HG03066 (cell line): ENCODE data around the gene EARS2.
"Not testable (repeated sequence)": the region's sequence is repeated elsewhere in the genome, so short reads cannot be mapped to it uniquely, and the experiment has no call there.

Experiments used
- ATAC-seq: cut with Tn5 transposase; IDR thresholded peaks from one replicate; pipeline ENCODE4 v1.9.1; 2021; ENCODE audit warnings: low read depth; ENCODE audit not compliant: unreplicated experiment

The EARS2 gene

DNA sequence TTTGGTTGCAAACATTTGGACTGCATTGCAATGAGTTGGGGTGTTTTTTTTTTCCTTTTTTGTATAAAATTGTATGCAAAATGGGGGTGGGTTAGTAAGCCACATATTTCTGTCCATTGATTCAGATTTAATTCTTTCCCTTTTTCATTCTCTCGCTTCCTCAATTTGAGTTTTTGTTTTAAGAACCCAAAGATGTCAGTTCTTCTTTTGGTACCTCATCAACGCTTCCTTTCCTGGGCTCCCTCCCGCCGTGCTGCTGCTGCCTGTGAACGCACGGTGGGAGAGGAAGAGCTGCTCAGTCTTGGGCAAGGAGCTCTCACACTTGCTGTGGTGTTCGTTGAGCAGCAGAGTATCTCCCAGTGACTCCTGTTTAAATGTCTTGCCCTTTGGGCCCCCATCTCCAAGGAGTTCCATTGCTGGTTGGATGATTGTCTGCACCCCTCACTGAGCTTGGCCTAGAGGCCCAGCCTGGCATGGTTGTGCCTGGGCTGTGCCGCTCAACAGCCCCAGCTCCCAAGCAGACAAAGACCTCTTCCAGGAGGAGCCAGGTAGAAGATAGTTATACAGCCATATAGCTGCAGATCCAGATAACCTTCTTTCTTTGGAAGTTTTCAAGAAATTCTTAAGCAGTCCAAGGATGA, 14.0 kb upstream of the EARS2 start:
- no peak for ATAC-seq

DNA sequence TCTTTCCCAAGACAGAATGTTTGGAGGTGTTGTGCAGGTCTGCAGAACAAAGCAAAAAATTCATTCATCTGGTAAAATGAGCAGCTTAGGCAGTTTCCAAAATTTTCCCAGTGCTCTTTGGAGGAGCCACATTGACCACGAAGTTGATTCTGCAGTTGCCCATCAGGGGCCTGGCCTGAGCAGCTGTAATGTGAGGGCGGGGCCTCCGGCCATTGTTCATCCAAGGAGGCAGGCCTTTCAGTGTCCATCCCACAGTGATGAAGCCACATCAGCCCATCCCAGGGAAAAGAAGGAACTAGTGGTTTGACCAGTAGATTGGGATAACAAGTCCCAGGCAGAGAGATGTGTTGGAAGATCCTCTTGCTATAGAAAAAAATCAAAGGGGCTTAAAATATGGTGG, 10.5 kb upstream of the EARS2 start:
- no peak for ATAC-seq

DNA sequence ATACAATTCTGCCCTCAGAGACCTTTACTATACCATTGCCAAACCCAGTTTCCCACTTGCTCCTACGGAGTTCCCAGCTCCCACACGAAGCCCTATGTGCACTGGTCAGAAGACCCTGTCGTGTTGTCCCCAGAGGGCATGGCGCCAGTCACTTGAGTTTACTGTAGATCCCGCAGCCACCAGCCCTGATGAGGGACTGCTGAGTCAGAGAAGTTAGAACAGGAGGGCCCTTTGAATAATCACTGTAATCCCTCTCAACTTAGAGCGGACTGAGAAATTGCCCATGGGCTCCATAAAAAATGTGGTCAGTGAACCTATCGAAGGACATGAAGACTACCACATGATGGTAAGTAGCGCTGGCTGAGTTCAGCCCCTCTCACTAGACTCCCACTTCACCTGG, 9.6 kb upstream of the EARS2 start:
- no peak for ATAC-seq

DNA sequence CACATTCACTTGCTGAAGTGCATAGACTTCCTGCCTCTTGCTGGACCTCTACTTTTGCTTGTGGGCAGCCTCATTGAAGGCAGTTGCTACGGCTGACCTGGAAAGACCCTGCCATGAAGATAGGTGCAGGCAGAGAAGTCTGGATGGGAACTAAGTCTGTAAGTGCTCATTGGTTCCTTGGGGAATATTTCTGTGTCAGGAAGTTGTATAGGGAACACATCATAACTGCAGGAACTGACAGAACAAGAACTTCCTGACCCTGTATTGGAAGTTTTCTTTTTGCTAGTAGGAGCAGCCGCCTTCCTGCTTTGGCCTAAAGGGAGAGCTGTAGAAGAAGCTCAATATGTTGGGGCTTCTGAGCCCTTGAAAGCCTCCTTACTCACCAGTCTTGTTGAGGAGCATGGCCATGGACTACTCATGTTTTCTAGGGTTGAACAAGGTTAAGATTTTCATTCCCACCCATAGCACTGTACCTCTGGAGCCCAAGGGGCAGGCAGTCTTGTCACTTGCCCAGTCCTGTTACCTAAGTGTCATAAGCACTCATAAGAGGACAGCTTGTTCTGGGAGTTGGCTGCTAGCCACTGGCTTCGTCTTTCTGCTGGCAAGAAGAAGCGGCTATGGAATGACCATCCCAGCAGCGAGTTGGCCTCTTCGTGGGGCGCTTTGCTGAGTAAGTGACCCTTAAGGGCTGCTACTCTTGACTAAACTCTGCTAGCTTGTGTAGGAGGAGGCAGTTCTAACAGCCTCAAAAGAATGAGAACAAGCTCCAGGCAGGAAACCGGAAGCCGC, 7.6 kb upstream of the EARS2 start:
- ATAC-seq, result no peak

DNA sequence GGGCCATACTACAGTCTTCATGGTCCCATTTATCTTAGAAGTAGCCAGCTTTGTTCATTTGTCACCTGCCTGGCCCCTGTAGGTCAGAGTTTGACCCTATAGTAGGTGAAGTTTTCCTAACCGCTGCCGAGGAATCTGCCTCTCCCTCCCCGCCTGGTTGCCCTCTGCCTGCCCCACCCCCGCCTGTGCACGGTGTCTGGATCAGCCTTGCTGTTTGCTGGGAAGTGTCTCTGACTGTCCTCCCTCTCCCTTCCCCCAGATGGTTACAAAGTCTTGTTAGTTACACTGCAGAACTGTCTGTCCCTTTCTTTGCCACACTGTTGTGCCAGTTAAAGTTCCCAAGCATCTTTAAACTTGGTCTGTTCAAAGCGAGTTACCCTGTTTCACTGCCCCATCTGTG, 6.0 kb upstream of the EARS2 start:
- ATAC-seq, result no peak

DNA sequence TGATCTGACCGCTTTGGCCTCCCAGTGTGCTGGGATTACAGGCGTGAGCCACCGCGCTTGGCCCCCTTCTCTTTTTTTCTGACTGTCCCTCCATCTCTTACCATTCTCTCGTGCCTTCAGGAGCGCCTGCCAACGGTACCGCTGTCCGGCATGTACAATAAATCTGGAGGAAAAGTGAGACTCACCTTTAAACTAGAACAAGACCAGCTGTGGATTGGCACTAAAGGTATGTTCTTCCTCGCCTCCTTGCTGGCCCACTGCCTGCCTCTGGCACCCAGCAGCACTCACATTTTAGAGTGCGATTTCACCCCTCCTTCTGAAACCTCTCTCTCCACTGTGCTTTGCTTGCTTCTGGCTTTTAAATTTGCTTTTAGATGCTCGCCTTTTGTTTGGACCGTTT, 5.4 kb upstream of the EARS2 start:
- ATAC-seq, result no peak

DNA sequence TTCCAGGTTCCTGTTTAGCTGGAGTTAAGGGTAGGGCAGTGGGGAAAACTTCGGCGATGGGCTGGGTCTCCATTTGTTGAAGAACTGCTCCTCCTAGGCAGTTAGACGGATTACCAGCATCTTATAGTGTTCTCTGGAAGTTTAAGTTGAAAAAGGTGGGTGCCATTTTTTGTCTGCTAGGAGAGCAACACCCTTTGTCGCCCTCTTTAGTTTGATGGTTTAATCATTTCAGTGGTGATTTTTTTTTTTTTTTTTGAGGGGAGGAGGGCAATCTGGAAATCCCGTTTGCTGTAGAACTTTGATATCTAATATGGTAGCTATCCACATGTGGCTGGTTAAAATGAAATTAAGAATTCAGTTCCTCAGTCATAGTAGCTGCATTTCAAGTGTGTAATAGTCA, 4.4 kb upstream of the EARS2 start:
- no peak for ATAC-seq

DNA sequence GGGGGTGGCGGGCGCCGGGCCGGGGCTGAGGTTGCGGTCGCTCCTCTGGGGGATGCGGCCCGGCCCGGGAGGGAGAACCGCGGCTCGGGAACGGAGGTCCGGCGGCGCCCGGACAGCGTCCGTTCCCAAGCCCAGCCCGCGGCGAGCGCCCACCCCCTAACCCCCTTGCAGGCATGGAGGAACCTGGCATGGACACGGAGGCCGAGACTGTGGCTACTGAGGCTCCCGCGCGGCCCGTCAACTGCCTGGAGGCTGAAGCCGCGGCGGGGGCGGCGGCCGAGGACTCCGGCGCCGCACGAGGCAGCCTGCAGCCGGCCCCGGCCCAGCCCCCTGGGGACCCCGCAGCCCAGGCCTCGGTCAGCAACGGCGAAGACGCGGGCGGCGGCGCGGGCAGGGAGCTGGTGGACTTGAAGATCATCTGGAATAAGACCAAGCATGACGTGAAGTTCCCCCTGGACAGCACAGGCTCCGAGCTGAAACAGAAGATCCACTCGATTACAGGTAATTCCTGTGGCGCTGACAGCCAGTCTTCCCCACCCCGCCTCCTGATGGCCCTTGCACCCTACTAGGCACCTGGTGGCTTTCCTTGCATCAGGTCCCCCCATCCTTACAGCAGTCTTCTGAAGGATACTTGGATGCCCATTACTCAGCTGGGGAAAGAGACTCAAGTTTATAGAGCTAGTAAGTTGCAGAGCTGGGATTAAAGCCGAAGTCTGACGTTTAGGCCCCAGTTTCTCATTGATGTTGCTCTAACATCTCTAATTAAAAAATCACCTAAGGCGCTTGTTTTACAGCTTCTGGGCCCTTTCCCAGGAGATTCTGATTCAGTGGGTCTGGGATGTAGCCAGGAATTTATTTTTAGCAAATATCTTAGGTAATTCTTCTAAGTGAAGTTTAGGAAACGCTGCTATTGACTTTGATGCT, 891 bp upstream of the EARS2 start:
- no peak for ATAC-seq

DNA sequence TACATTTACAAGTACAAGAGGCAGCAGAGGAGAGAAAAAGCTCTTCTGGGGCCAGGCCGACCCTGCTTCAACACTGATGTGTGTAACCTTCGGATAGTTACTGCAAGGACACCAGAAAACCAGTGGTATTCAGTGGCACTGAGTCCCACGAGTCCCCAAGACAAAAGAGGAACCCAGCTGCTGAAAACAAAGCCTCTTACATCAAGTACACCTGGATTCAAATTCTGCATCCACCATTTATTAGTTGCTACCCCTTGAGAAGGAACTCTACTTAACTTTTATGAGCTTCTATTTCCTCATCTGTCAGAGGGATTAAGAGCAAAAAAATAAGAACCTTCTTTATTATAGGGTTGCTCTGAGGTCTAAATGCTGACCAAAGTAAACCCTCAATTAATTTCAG, 2.6 kb downstream of the EARS2 start:
- ATAC-seq, result no peak

DNA sequence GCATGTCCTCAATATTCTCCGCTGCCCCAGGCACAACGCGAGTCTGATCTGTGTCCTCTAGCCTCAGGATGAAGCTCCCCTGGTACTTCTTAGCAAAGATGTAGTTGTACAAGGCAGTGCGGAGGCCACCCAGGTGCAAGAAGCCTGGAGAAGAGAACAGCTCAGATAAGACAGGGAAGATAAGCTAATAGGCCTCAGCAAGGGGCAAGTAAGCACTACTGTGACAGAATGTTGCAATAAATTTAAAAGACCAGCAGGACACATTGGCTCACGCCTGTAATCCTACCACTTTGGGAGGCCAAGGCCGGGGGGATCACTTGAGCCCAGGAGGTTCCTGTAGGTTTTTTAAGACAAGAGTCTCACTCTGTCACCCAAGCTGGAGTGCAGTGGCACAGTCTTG, 5.0 kb downstream of the EARS2 start:
- ATAC-seq, result no peak

DNA sequence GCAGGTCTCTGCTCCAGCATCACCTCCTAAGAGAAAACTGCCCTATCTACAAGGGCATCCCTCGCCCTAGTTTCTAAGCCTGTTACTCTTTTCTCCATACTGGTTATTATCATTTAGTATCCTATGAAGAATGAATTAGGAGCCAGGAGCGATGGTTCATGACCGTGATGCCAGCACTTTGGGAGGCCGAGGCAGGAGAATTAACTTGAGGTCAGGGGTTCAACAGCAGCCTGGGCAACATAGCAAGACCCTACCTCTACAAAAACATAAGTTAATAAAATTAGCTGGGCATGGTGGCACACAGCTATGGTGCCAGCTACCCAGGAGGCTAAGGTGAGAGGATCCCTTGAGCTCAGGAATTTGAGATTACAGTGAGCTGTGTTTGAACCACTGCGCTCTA, 7.2 kb downstream of the EARS2 start:
- no peak for ATAC-seq

DNA sequence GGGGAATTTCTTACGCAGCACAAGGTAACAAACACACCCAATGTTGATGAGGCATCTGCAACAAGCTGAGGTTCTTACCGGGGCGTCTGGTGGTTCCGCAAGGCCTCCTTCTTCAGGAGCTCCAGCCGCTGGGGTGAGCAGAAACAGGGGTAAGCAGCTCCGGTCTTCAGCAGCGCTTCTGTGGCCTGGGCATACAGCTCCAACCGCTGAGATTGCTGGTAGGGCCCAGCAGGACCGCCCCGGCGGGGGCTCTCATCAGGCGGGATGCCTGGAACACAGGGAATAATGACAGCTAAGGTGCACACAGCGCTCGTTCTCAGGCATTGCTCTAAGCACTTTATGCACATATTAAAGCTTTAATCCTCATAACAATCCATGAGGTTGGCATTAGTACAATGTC, 12.7 kb downstream of the EARS2 start:
- no peak for ATAC-seq

DNA sequence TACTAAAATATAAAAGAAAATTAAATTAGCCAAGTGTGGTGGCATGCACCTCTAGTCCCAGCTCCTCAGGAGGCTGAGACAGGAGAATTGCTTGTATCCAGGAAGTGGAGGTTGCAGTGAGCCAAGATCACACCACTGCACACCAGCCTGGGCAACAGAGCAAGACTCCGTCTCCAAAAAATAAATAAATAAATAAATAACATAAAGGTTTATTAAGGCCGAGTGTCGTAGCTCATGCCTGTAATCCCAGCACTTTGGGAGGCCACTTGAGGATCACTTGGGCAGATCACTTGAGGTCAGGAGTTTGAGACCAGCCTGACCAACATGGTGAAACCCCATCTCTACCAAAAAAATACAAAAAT, 16.4 kb downstream of the EARS2 start:
- ATAC-seq, result not testable (repeated sequence)

DNA sequence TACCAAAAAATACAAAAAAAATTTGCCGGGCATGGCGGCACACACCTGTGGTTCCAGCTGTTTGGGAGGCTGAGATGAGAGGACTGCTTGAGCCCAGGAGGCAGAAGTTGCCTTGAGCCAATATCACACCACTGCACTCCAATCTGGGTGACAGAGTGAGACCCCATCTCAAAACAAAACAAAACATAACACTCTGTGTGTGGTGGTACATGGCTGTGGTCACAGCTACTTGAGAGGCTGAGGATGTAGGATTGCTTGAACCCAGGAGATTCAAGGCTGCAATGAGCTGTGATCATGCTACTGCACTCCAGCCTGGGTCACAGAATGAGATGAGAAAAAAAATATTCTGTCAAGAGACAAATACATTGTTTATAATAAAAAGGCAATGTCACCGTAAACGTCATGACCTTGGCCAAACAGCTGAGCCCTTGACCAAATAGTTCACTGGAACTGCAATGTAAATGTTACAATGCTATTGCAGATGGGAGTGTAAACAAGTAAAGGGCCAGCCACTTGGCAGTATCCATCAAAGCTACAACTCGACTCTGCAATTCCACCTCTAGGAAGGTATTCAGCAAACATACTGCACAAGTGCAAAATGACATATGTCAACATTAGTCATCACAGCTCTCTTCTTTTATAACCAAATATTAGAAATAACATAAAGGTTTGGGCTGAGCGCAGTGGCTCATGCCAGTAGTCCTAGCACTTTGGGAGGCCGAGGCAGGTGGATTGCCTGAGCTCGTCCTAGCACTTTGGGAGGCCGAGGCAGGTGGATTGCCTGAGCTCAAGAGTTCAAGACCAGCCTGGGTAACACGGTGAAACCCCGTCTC, 16.9 kb downstream of the EARS2 start:
- ATAC-seq, result no peak

DNA sequence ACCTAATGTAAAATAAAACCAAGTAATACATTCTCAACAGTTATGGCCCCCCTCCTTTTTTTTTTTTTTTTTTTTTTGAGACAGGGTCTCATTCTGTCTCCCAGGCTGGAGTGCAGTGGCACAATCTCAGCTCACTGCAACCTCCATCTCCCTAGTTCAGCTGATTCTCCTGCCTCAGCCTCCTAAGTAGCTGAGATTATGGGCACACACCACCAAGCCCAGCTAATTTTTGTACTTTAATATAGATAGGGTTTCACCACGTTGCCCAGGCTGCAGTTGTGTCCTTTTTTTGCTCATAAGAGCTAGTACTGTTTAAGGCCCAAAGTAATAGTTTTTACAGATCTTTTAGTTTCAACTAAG, 18.3 kb downstream of the EARS2 start:
- ATAC-seq, result no peak

DNA sequence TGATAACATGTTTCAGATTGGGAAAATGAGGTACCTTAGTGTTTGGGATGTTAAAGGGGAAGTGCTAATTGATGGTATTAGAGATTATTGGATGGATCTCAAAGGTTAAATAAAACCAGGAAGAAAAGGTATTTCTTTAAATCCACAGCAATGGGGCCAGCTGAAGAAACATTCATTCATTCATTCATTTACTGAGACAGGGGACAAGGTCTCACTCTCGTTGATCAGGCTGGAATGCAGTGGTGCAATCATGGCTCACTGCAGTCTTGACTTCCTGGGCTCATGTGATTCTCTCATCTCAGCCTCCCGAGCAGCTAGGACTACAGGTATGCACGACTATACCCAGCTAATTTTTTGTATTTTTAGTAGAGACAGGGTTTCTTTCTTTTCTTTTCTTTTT, 19.8 kb downstream of the EARS2 start:
- no peak for ATAC-seq

DNA sequence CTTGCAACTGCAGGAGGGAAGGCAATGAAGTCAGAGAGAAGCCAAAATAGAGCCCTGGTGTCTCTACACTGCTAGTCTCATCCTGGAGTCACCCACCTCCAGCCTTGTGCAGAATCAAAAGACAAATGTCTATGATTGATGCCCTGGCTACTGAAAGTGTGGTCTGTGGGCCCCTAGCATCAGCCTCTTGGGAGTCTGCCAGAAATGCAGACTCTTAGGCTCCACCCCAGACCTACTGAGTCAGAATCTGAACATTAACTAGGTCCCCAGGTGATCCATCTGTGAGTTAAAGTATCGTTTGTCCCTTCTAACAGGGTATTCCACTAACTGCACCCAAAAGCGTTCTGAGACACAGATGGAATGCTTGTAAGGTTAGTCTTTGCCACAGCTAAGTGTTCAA, 21.2 kb downstream of the EARS2 start:
- no peak for ATAC-seq

DNA sequence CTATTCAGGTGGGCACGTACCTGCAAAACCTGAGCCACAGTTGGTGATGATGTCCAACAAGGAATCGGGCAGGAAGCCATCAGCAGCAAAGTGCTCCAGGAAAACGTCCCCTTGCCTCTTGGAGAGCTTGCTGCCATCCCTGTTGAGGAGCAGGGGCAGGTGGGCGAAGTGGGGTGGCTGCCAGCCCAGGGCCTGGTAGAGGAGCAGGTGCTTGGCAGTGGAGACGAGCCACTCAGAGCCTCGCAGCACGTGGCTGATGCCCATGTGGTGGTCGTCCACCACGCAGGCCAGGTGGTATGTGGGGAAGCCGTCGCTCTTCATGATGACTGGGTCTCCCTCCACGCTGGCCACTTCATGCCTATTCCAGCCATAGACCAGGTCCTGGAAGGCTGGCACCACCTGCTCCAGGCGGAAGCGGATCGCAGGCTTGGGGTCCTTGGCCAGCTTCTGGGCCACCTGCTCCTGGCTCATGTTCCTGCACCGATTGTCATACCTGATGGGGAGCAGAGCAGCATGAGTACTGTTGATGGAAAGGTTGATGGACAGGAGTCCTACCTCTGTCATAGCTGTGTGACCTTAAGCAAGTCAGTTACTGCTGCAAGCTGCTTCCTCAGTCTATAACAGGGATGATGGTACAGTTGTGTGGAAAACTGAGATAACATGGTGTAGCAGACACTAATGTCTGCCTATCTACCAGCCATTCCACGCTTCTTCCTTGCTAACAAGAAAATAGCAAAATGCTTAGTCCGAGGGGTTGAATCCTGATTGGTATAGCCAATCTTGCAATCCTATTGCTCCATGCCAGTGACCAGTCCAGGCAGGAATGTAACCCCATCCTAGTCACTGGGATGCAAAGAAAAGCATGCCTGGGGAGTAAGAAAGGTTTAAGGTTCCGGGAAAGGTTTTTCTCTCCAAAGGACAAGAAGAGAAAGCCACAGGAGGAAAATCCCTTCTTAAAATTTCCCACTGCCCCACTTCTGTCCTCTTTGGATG, 22.0 kb downstream of the EARS2 start:
- ATAC-seq, result no peak

DNA sequence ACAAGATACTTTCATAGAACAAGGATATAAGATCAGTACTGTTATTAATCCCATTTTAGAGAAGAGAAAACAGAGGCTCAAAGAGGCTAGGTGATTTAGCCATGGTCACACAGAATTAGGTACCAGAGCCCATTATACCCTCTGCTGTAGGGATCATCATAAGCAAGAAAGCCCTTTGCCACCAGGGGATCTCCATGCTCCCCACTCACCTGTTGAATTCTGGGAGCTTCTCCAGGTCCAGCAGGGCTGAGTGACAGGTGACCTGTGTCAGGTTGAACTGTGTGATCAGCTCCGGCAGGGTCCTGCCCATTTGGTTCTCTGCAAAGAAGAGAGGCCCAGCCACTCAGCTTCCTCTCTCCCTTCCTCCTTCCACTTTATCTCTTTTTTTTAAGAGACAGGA, 24.7 kb downstream of the EARS2 start:
- ATAC-seq, result no peak

DNA sequence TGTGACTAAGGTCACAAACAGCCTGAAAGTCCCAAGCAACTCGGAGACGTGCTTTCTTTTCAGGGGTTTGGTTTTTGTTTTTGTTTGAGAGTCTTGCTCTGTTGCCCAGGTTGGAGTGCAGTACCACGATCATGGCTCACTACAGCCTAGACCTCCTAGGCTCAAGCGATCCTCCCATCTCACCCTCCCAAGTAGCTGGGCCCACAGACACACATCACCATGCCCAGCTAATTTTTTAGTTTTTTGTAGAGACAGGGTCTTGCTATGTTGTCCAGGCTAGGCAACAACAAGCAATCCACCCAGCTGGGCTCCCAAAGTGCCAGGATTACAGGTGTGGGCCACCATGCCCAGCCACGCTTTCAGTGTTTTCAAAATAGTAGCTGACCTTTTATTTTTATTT, 27.1 kb downstream of the EARS2 start:
- ATAC-seq, result no peak
